H1 (cell line): Measurements from ENCODE around the gene SLC35E4. TPM values are rescaled to one million over a fixed set of nuclear protein-coding genes. Genes with fewer than 3 reads are reported as not detected.

Experiments used
- CEBPB ChIP-seq: IDR thresholded peaks from 2 replicates; pipeline ENCODE4 v1.6.1; 2012; ENCODE audit warnings: low read depth, low read length
- PHF8 ChIP-seq: fragments of 200-600 bp; sonication (generic); conservative IDR thresholded peaks from 2 replicates; pipeline ENCODE4 v1.7.1; 2012; ENCODE audit warnings: low read depth, mild to moderate bottlenecking, inconsistent platforms, low read length, moderate library complexity
- RBBP5 ChIP-seq: IDR thresholded peaks from 2 replicates; pipeline ENCODE4 v1.7.1; 2012; ENCODE audit warnings: low read depth, mild to moderate bottlenecking, inconsistent platforms, low read length, moderate library complexity, borderline replicate concordance
- SIRT6 ChIP-seq: IDR thresholded peaks from one replicate; pipeline ENCODE4 v1.7.1; 2012; ENCODE audit warnings: low read length, inconsistent platforms
- SP4 ChIP-seq: IDR thresholded peaks from 2 replicates; pipeline ENCODE4 v1.6.1; 2012; ENCODE audit warnings: low read length, inconsistent platforms
- TBP ChIP-seq: IDR thresholded peaks from 2 replicates; pipeline ENCODE4 v1.6.1; 2011; ENCODE audit warnings: low read depth, low read length, improper control_type of control experiment
- YY1 ChIP-seq: IDR thresholded peaks from 2 replicates; pipeline ENCODE4 v1.6.1; 2011; ENCODE audit warnings: low read depth, mild to moderate bottlenecking, low read length
- polyA plus RNA-seq, 7 experiments: library from polyadenylated mRNA; depleted of rRNA in 3 of 7; stranded (reverse) in 5 of 7; unstranded in 2 of 7; fragments of >200 nt in 5 of 7; fragments of 200-250 nt in 2 of 7; gene quantifications; 1 replicate in 5 of 7; 2 replicates in 1 of 7; 4 replicates in 1 of 7; pipeline versions ENCODE4 v1.2.1 to v1.2.3, GENCODE V29; 2011 to 2013; ENCODE audit warnings: missing spikeins in 2 of 7, mixed read lengths in 2 of 7
- total RNA-seq: library from RNA; stranded (reverse); fragmentation: NEBNext Ultra II Directional; extraction: Animal tissue kit (Norgen Biotek cat#: 25700); gene quantifications from 2 replicates; pipeline ENCODE4 v1.2.1, GENCODE V29; 2021
- TF ChIP-seq, protein P1 (sequence below), 3 experiments: IDR thresholded peaks; 1 replicate in 2 of 3; 2 replicates in 1 of 3; pipeline versions ENCODE4 v1.5.1 to v1.6.1; 2011; ENCODE audit warnings: low read length in 3 of 3, mild to moderate bottlenecking in 3 of 3, inconsistent platforms in 2 of 3, low read depth in 1 of 3, moderate library complexity in 1 of 3; ENCODE audit not compliant: insufficient read depth in 1 of 3; ENCODE audit errors: control extremely low read depth in 1 of 3

The SLC35E4 gene
- total and polyA plus RNA-seq, 2 of the 8 experiments (the other 6 are each of a cell fraction or from before 2014, with no cell fraction given) = 5.1 to 5.6 TPM

- no peak for TF ChIP-seq CEBPB
- TF ChIP-seq YY1 = no peak
- no peak for TF ChIP-seq SP4
- no peak for TF ChIP-seq RBBP5
- TF ChIP-seq PHF8 = no peak
- TF ChIP-seq, protein P1, sequence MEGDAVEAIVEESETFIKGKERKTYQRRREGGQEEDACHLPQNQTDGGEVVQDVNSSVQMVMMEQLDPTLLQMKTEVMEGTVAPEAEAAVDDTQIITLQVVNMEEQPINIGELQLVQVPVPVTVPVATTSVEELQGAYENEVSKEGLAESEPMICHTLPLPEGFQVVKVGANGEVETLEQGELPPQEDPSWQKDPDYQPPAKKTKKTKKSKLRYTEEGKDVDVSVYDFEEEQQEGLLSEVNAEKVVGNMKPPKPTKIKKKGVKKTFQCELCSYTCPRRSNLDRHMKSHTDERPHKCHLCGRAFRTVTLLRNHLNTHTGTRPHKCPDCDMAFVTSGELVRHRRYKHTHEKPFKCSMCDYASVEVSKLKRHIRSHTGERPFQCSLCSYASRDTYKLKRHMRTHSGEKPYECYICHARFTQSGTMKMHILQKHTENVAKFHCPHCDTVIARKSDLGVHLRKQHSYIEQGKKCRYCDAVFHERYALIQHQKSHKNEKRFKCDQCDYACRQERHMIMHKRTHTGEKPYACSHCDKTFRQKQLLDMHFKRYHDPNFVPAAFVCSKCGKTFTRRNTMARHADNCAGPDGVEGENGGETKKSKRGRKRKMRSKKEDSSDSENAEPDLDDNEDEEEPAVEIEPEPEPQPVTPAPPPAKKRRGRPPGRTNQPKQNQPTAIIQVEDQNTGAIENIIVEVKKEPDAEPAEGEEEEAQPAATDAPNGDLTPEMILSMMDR (IDR thresholded peaks at IDR 0.05; ENCODE audit: control extremely low read depth in 1 of 3, insufficient read depth in 1 of 3, low read depth in 1 of 3, low read length in 3 of 3) = no peak
- TF ChIP-seq TBP = no peak
- TF ChIP-seq SIRT6 = no peak
These were observed 17.3 kb downstream of the SLC35E4 start (continued) for GRCh38 chr22:30652852-30653251.
